HUES6 (cell line): Measurements from ENCODE around the gene GLG1.
"Not testable (repeated sequence)": the region's sequence is repeated elsewhere in the genome, so short reads cannot be mapped to it uniquely, and the experiment has no call there.

Experiments
- H3K27ac ChIP-seq: 2 replicates; pipeline ENCODE4 v1.7.0; 2013; ENCODE audit warnings: low read depth, mild to moderate bottlenecking, low read length, inconsistent platforms
- H3K27me3 ChIP-seq: 2 replicates; pipeline ENCODE4 v1.6.1; 2013; ENCODE audit warnings: low read length; ENCODE audit not compliant: control insufficient read depth, insufficient read depth
- H3K36me3 ChIP-seq: 2 replicates; pipeline ENCODE4 v1.6.1; 2013; ENCODE audit warnings: low read length; ENCODE audit not compliant: control insufficient read depth, insufficient read depth
- H3K4me1 ChIP-seq: 2 replicates; pipeline ENCODE4 v1.6.1; 2013; ENCODE audit warnings: low read length; ENCODE audit not compliant: control insufficient read depth, insufficient read depth
- H3K4me3 ChIP-seq: 2 replicates; pipeline ENCODE4 v1.5.1; 2013; ENCODE audit warnings: low read depth, low read length
- H3K9ac ChIP-seq: one replicate; pipeline ENCODE4 v1.6.1; 2013; ENCODE audit warnings: mild to moderate bottlenecking, low read length
- H3K9me3 ChIP-seq: 2 replicates; pipeline ENCODE4 v1.6.1; 2013; ENCODE audit warnings: low read depth, low read length; ENCODE audit not compliant: control insufficient read depth, insufficient read depth

GLG1 gene

DNA sequence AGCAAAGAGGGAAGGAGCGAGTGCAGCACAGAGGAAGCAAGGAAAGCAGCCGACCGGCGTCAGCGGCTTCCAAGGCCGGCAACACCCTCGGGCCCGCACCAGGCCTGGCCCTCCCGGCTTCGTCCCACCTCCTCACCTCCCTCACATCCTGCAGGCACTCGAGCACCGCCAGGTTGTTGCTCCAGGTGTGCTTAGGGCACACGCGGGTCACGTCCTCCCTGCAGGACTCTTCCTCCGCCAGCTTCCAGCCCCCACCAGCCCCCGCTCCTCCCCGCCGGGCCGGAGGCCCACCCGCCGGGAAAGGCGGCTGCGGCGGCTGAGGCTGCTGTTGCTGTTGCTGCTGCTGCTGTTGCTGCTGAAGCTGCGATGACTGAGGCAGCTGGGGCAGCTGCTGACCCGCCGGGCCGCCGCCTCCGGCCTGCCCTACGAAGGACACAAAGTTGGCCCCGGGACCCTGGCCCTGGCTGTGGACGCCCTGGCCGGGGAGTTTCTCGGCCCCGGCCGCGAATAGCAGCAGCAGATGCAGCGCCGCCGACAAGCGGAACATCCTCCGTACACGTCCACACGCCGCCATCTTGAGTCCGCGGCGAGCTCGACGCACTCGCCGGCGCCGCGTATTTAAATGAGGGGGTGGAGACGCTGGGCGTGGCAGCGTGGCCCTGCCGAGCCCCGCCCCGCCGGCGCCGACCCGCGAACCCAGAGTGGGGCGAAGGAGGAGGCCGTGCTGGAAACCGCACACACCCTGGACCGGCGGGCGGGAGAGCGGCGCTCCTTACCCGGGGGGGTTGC, at the start of gene GLG1:
Gene GLG1, minus strand, starts transcription at position 594 of the 789 bp plus-strand sequence. Its CDS starts 20 bp downstream, at position 574.
- Histone ChIP-seq H3K27me3 (no peaks in the 10 kb centered on the region), H3K9ac (peak within 1 kb of the TSS; percentile 96), H3K27ac (peak within 1 kb of the TSS; percentile 95), H3K36me3 (0 out of 2 replicates have a peak, but pooled peaks cover 2% of the 10 kb centered on the region), H3K9me3 (no peaks in the 10 kb centered on the region), H3K4me1 (peaks cover 23% of the 10 kb centered on the region), H3K4me3 (peak within 1 kb of the TSS; percentile 89)

DNA sequence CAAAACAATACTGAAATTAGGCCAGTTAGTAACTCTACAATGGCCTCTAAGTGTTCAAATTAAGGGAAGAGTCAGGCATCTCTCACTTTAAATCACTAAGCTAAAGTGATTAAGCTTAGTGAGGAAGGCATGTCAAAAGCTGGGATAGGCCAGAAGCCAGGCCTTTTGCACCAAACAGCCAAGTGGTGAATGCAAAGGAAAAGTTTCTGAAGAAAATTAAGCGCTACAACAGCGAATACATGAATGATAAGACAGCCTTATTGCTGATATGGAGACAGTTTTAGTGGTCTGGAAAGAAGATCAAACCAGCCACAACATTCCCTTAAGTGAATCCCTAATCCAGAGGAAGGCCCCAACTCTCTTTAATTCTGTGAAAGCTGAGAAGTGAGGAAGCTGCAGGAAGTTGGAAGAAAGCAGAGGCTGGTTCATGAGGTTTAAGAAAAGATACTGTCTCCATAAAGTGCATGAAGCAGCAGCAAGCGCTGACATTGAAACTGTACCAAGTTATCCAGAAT, 47.7 kb upstream of the GLG1 start:
- Histone ChIP-seq H3K4me1 (no peaks in the 10 kb centered on the region), H3K27me3 (no peaks in the 10 kb centered on the region), H3K9ac (no peak overlapping the region), H3K9me3 (no peaks in the 10 kb centered on the region), H3K36me3 (peaks cover 96% of the 10 kb centered on the region), H3K27ac (no peak overlapping the region), H3K4me3 (no peak overlapping the region)

DNA sequence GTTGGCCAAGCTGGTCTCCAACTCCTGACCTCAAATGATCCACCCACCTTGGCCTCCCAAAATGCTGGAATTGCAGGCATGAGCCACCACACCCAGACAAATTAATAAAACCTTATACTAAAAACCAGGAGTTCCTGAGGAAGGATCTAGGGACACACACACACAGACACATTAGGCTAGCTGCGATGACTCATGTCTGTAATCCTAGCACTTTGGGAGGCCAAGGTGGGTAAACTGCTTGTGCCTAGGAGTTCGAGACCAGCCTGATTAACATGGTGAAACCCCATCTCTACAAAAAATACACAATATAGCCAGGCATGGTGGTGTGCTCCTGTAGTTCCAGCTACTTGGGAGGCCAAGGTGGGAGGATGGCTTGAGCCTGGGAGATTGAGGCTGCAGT, 46.0 kb upstream of the GLG1 start:
- H3K9ac ChIP-seq, result not testable (repeated sequence)
- H3K36me3 ChIP-seq, result peaks cover 96% of the 10 kb centered on the region

DNA sequence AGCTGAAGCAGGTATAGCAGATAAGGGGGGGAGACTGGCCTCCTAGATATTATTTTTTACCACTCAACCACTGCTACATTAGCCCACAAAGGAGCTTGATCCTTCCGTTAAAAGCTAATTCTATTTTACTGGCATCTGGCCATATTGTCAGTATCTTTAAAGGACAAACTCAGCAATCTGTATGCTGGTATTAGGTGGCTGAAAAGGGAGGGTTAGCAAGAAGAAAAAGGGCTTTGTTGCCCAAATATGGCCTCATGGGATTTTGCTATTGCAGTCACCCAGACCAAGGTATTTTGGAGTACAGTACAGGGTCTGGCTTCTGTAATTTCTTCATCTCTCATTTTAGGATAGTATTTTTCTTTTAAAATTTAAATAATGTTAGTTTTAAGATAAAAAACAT, 45.3 kb upstream of the GLG1 start:
- Histone ChIP-seq H3K4me3 (no peak overlapping the region), H3K36me3 (peaks cover 96% of the 10 kb centered on the region), H3K27me3 (no peaks in the 10 kb centered on the region), H3K27ac (no peak overlapping the region), H3K9ac (no peak overlapping the region), H3K4me1 (no peaks in the 10 kb centered on the region), H3K9me3 (no peaks in the 10 kb centered on the region)

More for the DNA sequence above, 46.0 kb upstream of the GLG1 start:
- not testable (repeated sequence) for H3K4me1 ChIP-seq, H3K27me3 ChIP-seq, H3K9me3 ChIP-seq, H3K4me3 ChIP-seq, H3K27ac ChIP-seq

DNA sequence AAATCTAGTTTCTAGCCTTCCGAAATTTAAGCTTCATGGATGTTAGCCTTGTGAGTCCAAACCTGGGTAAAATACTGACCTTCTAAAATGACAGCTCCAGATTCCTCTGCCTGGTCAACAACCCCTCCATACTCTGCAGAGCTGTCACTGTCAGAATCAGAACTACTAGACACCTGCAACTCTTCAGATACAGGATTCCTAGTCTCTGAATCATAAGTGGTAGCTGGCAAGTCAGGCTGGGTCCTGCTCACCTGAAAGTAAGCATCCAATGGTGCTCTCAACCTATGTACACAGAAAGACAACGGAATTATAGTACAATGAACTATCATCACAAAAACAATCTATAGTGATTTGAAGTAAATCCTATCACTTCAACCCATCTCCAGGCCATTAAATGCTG, 44.9 kb upstream of the GLG1 start:
- no peaks in the 10 kb centered on the region for H3K4me1 ChIP-seq
- H3K27me3 ChIP-seq, result no peaks in the 10 kb centered on the region
- no peaks in the 10 kb centered on the region for H3K9me3 ChIP-seq
- H3K36me3 ChIP-seq, result peaks cover 95% of the 10 kb centered on the region
- H3K4me3 ChIP-seq, result no peak overlapping the region
- no peak overlapping the region for H3K9ac ChIP-seq
- H3K27ac ChIP-seq, result no peak overlapping the region

DNA sequence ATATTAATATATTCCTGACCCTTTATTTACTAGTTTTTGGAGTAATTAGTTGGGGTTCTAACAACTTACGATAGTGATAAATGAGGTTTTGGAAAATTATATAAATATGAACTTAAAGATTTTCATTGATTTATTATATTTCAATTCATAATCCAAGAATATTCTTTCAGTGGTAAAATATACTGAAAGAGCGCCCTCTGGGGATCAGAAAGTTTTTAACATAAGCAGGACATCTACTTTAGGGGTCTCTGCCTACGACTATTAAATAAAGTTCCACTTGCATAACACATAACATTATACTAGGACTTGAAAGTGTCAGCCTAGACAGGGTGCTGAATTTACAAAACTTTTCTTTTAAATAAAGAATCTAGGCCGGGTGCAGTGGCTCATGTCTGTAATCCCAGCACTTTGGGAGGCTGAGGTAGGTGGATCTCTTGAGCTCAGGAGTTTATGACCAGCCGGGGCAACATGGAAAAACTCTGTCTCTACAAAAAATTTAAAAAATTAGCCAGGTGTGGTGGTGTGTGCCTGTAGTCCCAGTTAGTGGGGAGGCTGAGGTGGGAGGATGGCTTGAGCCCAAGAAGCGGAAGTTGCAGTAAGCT, 44.2 kb upstream of the GLG1 start:
- no peaks in the 10 kb centered on the region for H3K9me3 ChIP-seq
- no peak overlapping the region for H3K27ac ChIP-seq
- H3K27me3 ChIP-seq, result no peaks in the 10 kb centered on the region
- H3K9ac ChIP-seq, result no peak overlapping the region
- H3K4me1 ChIP-seq, result no peaks in the 10 kb centered on the region
- H3K4me3 ChIP-seq, result no peak overlapping the region
- H3K36me3 ChIP-seq, result peaks cover 94% of the 10 kb centered on the region

DNA sequence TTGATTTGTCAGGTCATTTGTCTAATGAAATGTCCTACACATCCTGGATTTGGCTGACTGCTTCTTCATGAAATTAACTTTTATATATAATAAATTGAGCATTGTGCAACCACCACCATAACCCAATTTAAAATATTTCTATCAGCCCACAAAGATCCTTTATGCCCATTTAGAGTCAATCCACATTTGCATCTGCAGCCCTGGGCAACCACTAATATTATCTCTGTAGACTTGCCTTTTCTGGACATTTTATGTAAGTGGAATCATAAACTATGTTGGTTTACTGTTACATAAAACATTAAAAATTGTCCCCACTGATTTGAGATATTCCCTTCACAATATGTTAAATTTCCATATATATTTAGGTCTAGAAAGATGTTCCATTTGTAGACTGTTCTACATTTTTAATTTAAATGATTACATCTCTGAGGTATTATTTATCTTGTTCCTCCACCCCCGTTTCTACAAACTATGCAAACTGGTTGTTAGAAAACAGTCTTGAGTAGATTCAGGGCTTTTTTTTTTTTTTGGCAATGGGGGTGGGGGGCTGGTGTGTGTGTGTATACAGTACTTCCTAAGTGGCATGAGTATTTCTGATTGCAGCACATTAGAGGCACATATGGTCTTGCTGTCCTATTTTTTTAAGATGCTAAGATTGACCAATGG, 43.1 kb upstream of the GLG1 start:
- H3K27me3 ChIP-seq, result no peaks in the 10 kb centered on the region
- no peak overlapping the region for H3K27ac ChIP-seq
- peaks cover 98% of the 10 kb centered on the region for H3K36me3 ChIP-seq
- H3K9ac ChIP-seq, result no peak overlapping the region
- H3K4me1 ChIP-seq, result no peaks in the 10 kb centered on the region
- H3K4me3 ChIP-seq, result no peak overlapping the region
- H3K9me3 ChIP-seq, result no peaks in the 10 kb centered on the region

DNA sequence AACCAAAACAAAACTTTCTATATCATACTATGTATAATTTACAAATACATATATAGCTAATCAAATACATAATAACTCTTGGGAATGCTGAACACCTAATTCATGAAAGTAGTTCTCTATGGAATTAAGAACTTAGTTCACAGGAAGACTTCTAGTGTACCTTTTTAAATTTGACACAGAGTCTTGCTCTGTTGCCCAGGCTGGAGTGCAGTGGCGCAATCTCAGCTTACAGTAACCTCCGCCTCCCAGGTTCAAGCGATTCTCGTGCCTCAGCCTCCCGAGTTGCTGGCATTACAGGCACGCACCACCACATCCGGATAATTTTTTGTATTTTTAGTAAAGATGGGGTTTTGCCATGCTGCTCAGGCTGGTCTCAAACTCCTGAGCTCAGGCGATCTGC, 35.1 kb upstream of the GLG1 start:
- Histone ChIP-seq H3K4me1 (no peaks in the 10 kb centered on the region), H3K27me3 (no peaks in the 10 kb centered on the region), H3K27ac (no peak overlapping the region), H3K36me3 (peaks cover 94% of the 10 kb centered on the region), H3K9ac (no peak overlapping the region), H3K9me3 (no peaks in the 10 kb centered on the region), H3K4me3 (no peak overlapping the region)

DNA sequence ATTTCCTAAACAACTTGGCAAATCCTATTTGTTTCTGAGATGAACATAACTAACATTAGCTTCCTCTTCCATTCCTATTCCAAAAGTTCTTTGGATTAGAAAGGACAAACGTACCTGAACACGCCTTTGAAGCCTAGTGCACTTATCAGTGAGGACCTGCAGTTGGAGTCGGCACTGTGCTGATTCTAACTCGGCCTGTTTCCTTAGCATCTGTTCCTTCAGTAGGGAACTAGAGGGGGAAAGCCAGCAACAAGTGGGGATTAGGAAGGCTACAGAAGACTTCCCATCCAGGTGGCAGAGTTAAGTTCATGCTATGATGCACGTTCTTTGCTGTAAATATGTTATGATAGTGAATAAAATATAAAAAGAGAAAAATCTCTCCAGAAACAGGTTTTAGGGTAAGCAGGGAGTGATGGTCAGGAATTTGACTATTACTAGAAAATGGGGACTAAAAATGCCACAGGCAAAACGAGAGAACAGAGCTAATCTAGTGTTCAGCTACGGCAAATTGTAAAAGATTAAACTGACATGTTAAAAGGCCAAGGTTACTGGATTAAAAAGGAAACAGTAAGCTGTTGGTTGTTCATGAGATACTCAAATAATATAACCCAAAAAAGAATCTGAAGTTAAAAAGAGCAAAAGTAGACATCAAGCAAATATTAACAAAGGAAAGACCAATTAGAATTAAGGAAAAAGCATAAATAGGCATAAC, 31.0 kb upstream of the GLG1 start:
- H3K4me3 ChIP-seq, result no peak overlapping the region
- H3K9ac ChIP-seq, result no peak overlapping the region
- peaks cover 95% of the 10 kb centered on the region for H3K36me3 ChIP-seq
- H3K9me3 ChIP-seq, result no peaks in the 10 kb centered on the region
- H3K4me1 ChIP-seq, result no peaks in the 10 kb centered on the region
- H3K27me3 ChIP-seq, result no peaks in the 10 kb centered on the region
- no peak overlapping the region for H3K27ac ChIP-seq

DNA sequence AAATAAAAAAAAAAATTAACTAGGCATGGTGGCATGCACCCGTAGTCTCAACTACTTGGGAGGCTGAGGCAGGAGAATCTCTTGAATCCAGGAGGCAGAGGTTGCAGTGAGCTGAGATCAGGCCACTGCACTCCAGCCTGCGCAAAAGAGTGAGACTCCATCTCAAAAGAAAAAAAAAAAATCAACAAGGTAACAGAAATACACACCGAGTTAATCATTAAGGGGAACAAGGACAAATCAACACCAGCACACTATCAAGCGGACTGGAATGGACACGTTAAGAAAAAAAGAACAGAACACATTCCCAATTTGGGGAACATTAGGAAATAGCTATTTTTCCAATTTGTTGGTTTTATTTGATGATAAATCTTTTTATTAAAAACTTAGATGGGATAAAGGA, 28.4 kb upstream of the GLG1 start:
- Histone ChIP-seq H3K27me3 (no peaks in the 10 kb centered on the region), H3K36me3 (peaks cover 98% of the 10 kb centered on the region), H3K27ac (no peak overlapping the region), H3K9ac (no peak overlapping the region), H3K4me3 (no peak overlapping the region), H3K4me1 (no peaks in the 10 kb centered on the region), H3K9me3 (no peaks in the 10 kb centered on the region)
